Coronary artery (tissue), 2 donors: ENCODE data around the gene C1orf174.

Source experiments
- DNase-seq: peaks from one replicate; pipeline ENCODE4 v3.0.0-alpha.2; 2017; ENCODE audit warnings: low spot score
- H3K27ac ChIP-seq, 2 donors: fragments of 200-600 bp; sonication (generic); one replicate each; pipeline ENCODE4 v1.5.1; 2016 to 2019
- H3K4me3 ChIP-seq: fragments of 200-600 bp; sonication (generic); 2 replicates; pipeline ENCODE4 v1.5.1; 2016; ENCODE audit warnings: mild to moderate bottlenecking, moderate library complexity
- TF ChIP-seq, protein P1 (sequence below): fragments of 200-600 bp; sonication (generic); IDR thresholded peaks from one replicate; pipeline ENCODE4 v1.5.1; 2019; ENCODE audit warnings: antibody characterized with exemption

The C1orf174 gene

DNA sequence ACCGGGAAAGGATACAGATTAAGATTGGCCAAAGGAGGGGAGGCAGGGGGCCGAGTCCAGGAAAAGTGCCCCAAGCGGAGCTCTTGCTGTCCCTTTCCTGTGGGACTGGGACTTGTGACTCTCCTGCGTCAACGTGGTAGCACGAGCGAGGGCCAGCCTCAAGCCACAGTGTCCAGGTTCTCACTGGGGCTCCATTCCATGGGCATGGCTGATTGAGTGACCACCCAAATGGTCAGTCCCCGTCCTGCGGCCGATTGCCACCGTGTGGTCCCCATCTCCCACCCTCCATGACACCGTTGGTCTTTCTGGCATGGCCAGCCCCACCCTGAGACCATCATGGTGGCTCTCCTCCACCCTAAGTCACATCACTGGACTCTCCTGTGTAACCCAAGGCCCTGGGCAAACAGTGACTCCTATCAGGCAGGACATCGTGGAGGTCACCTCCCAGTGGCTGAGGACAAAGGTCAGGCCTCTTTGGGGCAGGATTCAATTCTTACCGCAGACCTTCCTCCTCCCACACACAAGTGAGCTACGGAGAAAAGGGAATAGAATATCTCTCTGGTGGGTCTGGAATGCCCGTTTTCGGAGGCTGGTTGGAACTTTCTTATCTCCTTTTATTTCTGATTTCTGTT lies 8.9 kb upstream of the C1orf174 start:
- TF ChIP-seq, protein P1, sequence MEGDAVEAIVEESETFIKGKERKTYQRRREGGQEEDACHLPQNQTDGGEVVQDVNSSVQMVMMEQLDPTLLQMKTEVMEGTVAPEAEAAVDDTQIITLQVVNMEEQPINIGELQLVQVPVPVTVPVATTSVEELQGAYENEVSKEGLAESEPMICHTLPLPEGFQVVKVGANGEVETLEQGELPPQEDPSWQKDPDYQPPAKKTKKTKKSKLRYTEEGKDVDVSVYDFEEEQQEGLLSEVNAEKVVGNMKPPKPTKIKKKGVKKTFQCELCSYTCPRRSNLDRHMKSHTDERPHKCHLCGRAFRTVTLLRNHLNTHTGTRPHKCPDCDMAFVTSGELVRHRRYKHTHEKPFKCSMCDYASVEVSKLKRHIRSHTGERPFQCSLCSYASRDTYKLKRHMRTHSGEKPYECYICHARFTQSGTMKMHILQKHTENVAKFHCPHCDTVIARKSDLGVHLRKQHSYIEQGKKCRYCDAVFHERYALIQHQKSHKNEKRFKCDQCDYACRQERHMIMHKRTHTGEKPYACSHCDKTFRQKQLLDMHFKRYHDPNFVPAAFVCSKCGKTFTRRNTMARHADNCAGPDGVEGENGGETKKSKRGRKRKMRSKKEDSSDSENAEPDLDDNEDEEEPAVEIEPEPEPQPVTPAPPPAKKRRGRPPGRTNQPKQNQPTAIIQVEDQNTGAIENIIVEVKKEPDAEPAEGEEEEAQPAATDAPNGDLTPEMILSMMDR = no peak

DNA sequence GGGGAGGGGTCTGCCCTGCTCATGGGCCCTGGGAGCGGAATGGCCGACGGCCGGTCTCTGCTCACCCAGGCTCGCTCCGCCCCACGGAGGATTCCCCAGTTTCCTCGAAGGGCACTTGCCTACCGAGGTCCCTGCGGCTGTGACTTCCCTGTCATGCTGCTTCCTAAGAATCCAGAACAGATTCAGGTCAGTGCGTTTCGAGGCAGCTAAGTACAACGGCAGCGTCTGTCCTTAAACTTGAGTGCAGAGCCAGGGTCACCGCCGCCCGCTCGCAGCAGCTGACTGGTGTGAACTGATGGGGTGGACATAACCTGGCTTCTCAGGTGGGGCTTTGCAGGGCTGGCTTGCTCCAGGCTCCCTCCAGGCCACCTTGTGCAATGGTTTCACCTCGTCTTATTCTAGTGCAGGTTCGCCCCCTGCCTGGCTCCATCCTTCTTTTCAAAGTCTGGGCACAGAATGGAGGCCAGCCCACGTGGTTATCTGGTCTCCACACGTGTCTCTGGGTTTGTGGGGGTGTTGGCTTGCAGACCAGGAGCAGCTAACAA lies 7.6 kb upstream of the C1orf174 start:
- TF ChIP-seq, protein P1 = no peak
- Histone ChIP-seq H3K4me3 (no peak overlapping the region), H3K27ac (no peak overlapping the region)
- DNase-seq = no peak

More for the DNA sequence above, 8.9 kb upstream of the C1orf174 start:
- Histone ChIP-seq H3K4me3 (no peak overlapping the region), H3K27ac (no peak overlapping the region)
- DNase-seq = no peak

DNA sequence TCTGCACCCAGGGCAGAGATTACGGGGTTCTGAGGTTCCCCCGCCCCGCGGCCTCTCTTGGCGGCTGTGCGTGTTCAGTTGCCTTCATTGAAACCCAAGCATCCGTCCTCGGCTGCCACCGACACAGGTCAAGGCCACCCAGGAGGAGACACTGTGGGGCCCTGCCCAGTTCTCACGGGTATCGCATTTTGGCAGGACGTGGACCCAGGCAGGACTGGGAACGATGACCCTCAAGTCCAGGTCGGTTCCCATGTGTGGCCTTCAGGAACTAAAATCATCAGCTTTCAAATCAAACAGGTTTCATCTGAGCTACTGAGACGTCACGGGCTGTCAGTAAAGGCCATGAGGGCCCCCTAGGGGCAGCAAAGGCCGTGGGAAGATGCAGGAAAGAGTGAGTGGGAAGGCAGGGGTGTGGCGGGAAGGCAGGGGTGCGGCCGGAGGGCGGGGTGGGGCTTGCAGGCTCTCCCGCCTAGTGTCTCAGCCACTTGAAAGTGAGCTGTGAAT lies 7.0 kb upstream of the C1orf174 start:
- Histone ChIP-seq H3K4me3 (no peak overlapping the region), H3K27ac (no peak overlapping the region)
- TF ChIP-seq, protein P1 = no peak
- no peak for DNase-seq

DNA sequence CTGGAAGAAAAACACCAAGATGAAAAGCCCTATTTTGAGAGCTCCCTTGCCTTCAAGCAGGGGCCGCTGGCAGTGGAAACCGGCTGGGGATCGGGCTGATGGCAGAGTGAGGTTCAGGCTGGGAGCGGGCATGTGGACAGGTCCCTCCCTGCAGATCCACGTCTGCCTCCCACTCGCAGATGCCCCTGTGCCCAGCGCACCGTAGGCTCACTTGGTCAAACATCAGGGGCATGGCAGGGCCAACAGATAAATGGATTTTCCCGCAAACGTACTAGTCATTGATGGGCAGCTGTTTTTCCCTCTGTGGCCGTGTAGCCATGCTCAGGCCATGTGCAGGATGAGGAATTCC lies 6.6 kb upstream of the C1orf174 start:
- DNase-seq = no peak
- Histone ChIP-seq H3K4me3 (no peak overlapping the region), H3K27ac (no peak overlapping the region)
- TF ChIP-seq, protein P1 = no peak

DNA sequence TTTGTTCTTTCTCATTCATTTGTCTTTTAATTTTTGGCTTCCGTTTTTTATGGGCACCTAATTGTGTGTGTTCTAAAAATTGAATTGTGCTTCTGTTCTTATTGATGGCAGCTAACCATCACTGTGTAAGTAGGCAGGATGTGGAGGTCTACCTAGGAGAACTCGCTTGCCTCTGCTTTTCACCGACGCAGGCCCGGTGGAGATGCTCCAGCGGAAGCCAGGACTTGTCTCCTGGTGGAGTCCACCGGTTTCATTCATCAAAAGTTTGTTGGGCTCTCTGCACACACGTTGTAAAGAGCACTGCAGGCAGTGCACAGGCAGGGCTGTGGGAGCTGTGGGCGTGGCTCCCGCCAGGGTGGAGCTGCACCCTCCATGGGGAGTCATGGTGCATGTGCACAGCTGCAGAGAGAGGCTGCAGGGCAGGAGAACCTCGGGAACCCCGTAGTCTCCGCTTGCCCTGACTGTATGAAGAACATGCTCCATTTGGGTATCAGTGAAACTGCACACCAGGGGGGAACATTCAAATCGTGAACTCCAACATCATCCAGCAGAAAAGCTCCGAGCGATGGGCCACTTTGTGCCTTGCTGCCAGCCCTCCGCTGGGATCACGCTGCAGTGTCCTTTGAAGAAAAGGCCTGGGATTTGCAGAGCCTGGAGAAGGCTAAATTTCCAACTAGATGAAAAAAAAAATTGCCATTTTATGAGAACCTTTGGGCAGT lies 6.0 kb upstream of the C1orf174 start:
- H3K4me3 ChIP-seq = no peak overlapping the region
- no peak overlapping the region for H3K27ac ChIP-seq
- DNase-seq = no peak
- TF ChIP-seq, protein P1 = no peak

DNA sequence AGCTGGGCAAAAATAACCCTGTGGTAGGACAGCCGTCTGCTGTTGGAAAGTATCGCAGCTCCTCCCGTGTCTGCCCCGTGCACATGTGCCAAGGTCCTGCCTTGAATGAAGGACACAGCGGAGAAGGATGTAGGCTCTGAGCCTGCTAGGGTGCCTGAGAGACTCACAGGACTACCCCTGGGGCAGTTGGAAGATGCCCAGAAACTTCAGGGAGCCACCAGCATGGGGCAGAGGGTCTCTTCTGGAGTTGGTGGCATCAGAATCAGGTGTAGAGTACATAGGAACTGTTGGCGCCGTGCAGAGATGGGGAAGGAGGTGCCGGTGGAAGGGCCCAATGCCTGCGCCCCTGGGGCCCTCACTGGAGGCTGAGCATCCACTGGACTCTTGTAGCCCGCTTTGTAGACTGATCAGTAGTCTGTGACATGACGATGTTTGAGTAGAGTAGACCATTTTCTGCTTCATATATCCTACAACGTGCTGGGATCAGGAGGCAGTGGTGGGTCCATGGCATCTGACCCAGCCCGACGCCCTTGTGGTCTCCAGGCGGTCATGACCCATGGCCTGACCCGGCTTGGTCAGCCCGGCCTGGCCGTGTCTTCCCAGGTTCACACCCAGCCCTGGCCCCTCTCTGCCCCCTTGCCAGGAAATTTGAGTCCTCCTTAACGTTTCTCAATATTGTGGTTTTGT lies 5.3 kb upstream of the C1orf174 start:
- no peak for DNase-seq
- TF ChIP-seq, protein P1 = no peak
- Histone ChIP-seq H3K4me3 (no peak overlapping the region), H3K27ac (no peak overlapping the region)
